CD14-positive monocyte (primary cell): ENCODE measurements around the gene KLHL12. TPM values are rescaled to one million over a fixed set of nuclear protein-coding genes. Genes with fewer than 3 reads are reported as not detected.

Experiments used
- DNase-seq, 3 donors: peaks; one replicate each; pipeline ENCODE4 v3.0.0-alpha.2; 2011 to 2022
- H2AFZ ChIP-seq: 2 replicates; pipeline ENCODE4 v1.6.0; 2012; ENCODE audit warnings: mild to moderate bottlenecking, low read depth, low read length, inconsistent platforms; ENCODE audit not compliant: insufficient read depth, poor library complexity, severe bottlenecking
- H3K27ac ChIP-seq, 2 donors: 1 replicate in 1 of 2; 2 replicates in 1 of 2; pipeline ENCODE4 v1.5.1; 2012 to 2013; ENCODE audit warnings: low read length in 2 of 2, control low read depth in 1 of 2, inconsistent platforms in 1 of 2, low read depth in 1 of 2, mild to moderate bottlenecking in 1 of 2
- H3K27me3 ChIP-seq, 2 donors: one replicate each; pipeline versions ENCODE4 v1.6.0 to v1.6.1; 2011 to 2013; ENCODE audit warnings: low read length in 2 of 2; ENCODE audit not compliant: control insufficient read depth in 2 of 2, insufficient read depth in 2 of 2
- H3K36me3 ChIP-seq, 2 donors: replicated peaks in 1 of 2; 1 replicate in 1 of 2; 2 replicates in 1 of 2; pipeline versions ENCODE4 v1.5.1 to v1.6.1; 2012 to 2013; ENCODE audit warnings: low read length in 2 of 2, control low read depth in 1 of 2, inconsistent platforms in 1 of 2, mild to moderate bottlenecking in 1 of 2; ENCODE audit not compliant: insufficient read depth in 2 of 2, control insufficient read depth in 1 of 2
- H3K4me1 ChIP-seq, 2 donors: 1 replicate in 1 of 2; 2 replicates in 1 of 2; pipeline versions ENCODE4 v1.5.1 to v1.6.1; 2012 to 2013; ENCODE audit warnings: low read length in 2 of 2, control low read depth in 1 of 2, inconsistent platforms in 1 of 2, mild to moderate bottlenecking in 1 of 2, moderate library complexity in 1 of 2; ENCODE audit not compliant: insufficient read depth in 2 of 2, control insufficient read depth in 1 of 2
- H3K4me2 ChIP-seq: replicated peaks from 2 replicates; pipeline ENCODE3; 2012; ENCODE audit warnings: low read length, moderate library complexity, mild to moderate bottlenecking; ENCODE audit not compliant: poor library complexity, severe bottlenecking; ENCODE audit errors: extremely low read depth
- H3K4me3 ChIP-seq, 3 experiments: fragments of 200-600 bp in 1 of 3; sonication (generic) in 1 of 3; replicated peaks in 1 of 3; 1 replicate in 2 of 3; 2 replicates in 1 of 3; pipeline ENCODE4 v1.5.1; 2011 to 2013; ENCODE audit warnings: low read length in 3 of 3, mild to moderate bottlenecking in 3 of 3, control low read depth in 2 of 3, low read depth in 2 of 3, inconsistent platforms in 1 of 3, moderate library complexity in 1 of 3
- H3K79me2 ChIP-seq: 2 replicates; pipeline ENCODE4 v1.6.0; 2012; ENCODE audit warnings: mild to moderate bottlenecking, control low read depth, inconsistent platforms, low read length, moderate library complexity; ENCODE audit not compliant: insufficient read depth
- H3K9ac ChIP-seq: 2 replicates; pipeline ENCODE4 v1.6.0; 2017; ENCODE audit warnings: low read length, mild to moderate bottlenecking; ENCODE audit not compliant: insufficient read depth, poor library complexity, severe bottlenecking
- H3K9me3 ChIP-seq, 2 donors: replicated peaks in 1 of 2; 1 replicate in 1 of 2; 2 replicates in 1 of 2; pipeline versions ENCODE4 v1.5.1 to v1.6.1; 2012 to 2013; ENCODE audit warnings: low read length in 2 of 2, control low read depth in 1 of 2; ENCODE audit not compliant: control insufficient read depth in 1 of 2, insufficient read depth in 1 of 2
- H4K20me1 ChIP-seq: 2 replicates; pipeline ENCODE4 v1.6.0; 2012; ENCODE audit warnings: mild to moderate bottlenecking, low read length, control low read depth, moderate library complexity; ENCODE audit not compliant: insufficient read depth
- H3K27ac Mint-ChIP-seq, 7 donors: one replicate each; pipeline ENCODE4 v1.8.0; 2020; ENCODE audit warnings: mild to moderate bottlenecking in 7 of 7, mixed read lengths in 7 of 7, moderate library complexity in 6 of 7, inconsistent platforms in 2 of 7
- H3K27me3 Mint-ChIP-seq, 3 donors: one replicate each; pipeline ENCODE4 v1.8.0; 2021 to 2022; ENCODE audit warnings: low read depth in 3 of 3, mild to moderate bottlenecking in 3 of 3, mixed read lengths in 3 of 3, moderate library complexity in 3 of 3, inconsistent platforms in 1 of 3
- H3K36me3 Mint-ChIP-seq, 2 donors: one replicate each; pipeline ENCODE4 v1.8.0; 2020; ENCODE audit warnings: mixed read lengths in 2 of 2, inconsistent platforms in 1 of 2, mild to moderate bottlenecking in 1 of 2
- H3K4me1 Mint-ChIP-seq: one replicate; pipeline ENCODE4 v1.8.0; 2020; ENCODE audit warnings: mild to moderate bottlenecking, mixed read lengths
- H3K4me3 Mint-ChIP-seq, 2 donors: one replicate each; pipeline ENCODE4 v1.8.0; 2020; ENCODE audit warnings: mild to moderate bottlenecking in 2 of 2, mixed read lengths in 2 of 2, moderate library complexity in 1 of 2
- H3K9me3 Mint-ChIP-seq, 7 donors: one replicate each; pipeline ENCODE4 v1.8.0; 2020 to 2022; ENCODE audit warnings: mixed read lengths in 7 of 7, mild to moderate bottlenecking in 6 of 7, moderate library complexity in 6 of 7, inconsistent platforms in 2 of 7
- CTCF ChIP-seq: fragments of 200-600 bp; IDR thresholded peaks from one replicate; pipeline ENCODE4 v1.8.0; 2022; ENCODE audit warnings: antibody characterized with exemption, mild to moderate bottlenecking
- WGBS: methylation state at CpG from one replicate; pipeline ENCODE4 v1.1.5; 2013; ENCODE audit warnings: missing lambda C conversion rate; ENCODE audit not compliant: insufficient coverage; 5-methylcytosine and 5-hydroxymethylcytosine counted together
- intact Hi-C, 2 donors: fragments of 100-400 bp; cut with micrococcal nuclease; formaldehyde crosslinking; loops; one replicate each; pipeline versions ENCODE4 v1.15.0 to v1.15.1; 2023
- polyA plus RNA-seq, 3 donors: library from polyadenylated mRNA; depleted of rRNA in 1 of 3; unstranded in 2 of 3; stranded (reverse) in 1 of 3; fragments of 300-500 nt in 2 of 3; fragments of >200 nt in 1 of 3; fragmentation: Illumina TruSeq in 2 of 3; gene quantifications; 1 replicate in 2 of 3; 2 replicates in 1 of 3; pipeline ENCODE4 v1.2.3, GENCODE V29; 2012 to 2021

KLHL12 gene
- polyA plus RNA-seq, 3 donors = 20.7 to 36.7 (median 21.9) TPM

GRCh38 chr1:202901555-202901954 lies 25.5 kb downstream of the KLHL12 start:
- 100% methylated on average over 1 of the region's 4 CpGs for WGBS
- H4K20me1 ChIP-seq = no peaks in the 10 kb centered on the region
- Mint-ChIP-seq H3K27ac (peak overlapping the region in 1 of 7 donors; percentile 29), H3K4me3 (no peak overlapping the region), H3K36me3 (peaks cover 60 to 76% of the 10 kb centered on the region in 2 donors), H3K4me1 (no peaks in the 10 kb centered on the region), H3K9me3 (peaks cover 0 to 1% (median 0%) of the 10 kb centered on the region in 7 donors), H3K27me3 (no peaks in the 10 kb centered on the region)
- H3K27ac ChIP-seq = no peak overlapping the region
- H3K4me1 ChIP-seq = no peaks in the 10 kb centered on the region
- H3K79me2 ChIP-seq = no peaks in the 10 kb centered on the region
- H3K36me3 ChIP-seq = peaks cover 57 to 86% of the 10 kb centered on the region in 2 donors
- H3K9me3 ChIP-seq = no peaks in the 10 kb centered on the region
- DNase-seq = no peak
- no peak overlapping the region for H3K9ac ChIP-seq
- no peaks in the 10 kb centered on the region for H3K27me3 ChIP-seq
- intact Hi-C loops = no loop called here
- H3K4me2 ChIP-seq = no peak overlapping the region
- no peak for TF ChIP-seq CTCF
- no peak overlapping the region for H2AFZ ChIP-seq
- no peak overlapping the region for H3K4me3 ChIP-seq

- Histone ChIP-seq H3K27me3 (no peaks in the 10 kb centered on the region), H3K4me2 (no peak overlapping the region), H3K4me3 (no peak overlapping the region), H3K79me2 (peaks cover 11% of the 10 kb centered on the region), H3K4me1 (peaks cover 14 to 17% of the 10 kb centered on the region in 2 donors), H3K36me3 (peaks cover 53 to 76% of the 10 kb centered on the region in 2 donors), H3K27ac (no peak overlapping the region), H4K20me1 (peaks cover 2% of the 10 kb centered on the region), H3K9ac (no peak overlapping the region), H3K9me3 (no peaks in the 10 kb centered on the region), H2AFZ (no peak overlapping the region)
- Mint-ChIP-seq H3K27me3 (peaks cover 0 to 2% (median 0%) of the 10 kb centered on the region in 3 donors), H3K9me3 (no peaks in the 10 kb centered on the region), H3K4me3 (no peak overlapping the region), H3K27ac (no peak overlapping the region), H3K4me1 (peaks cover 13% of the 10 kb centered on the region), H3K36me3 (peaks cover 61 to 72% of the 10 kb centered on the region in 2 donors)
- no peak for TF ChIP-seq CTCF
- intact Hi-C loops = no loop called here
- 96% methylated on average over 4 of the region's 7 CpGs for WGBS
- no peak for DNase-seq
These were observed 34.5 kb downstream of the KLHL12 start for GRCh38 chr1:202892501-202892900.
